ENCODE measurements around the gene PYURF. TPM values are rescaled to one million over a fixed set of nuclear protein-coding genes. Genes with fewer than 3 reads are reported as not detected.

Gene PYURF
- total and polyA plus RNA-seq, 2 of the 4 experiments (the other 2 are of a cell fraction), result 40.2 to 43.4 TPM

DNA sequence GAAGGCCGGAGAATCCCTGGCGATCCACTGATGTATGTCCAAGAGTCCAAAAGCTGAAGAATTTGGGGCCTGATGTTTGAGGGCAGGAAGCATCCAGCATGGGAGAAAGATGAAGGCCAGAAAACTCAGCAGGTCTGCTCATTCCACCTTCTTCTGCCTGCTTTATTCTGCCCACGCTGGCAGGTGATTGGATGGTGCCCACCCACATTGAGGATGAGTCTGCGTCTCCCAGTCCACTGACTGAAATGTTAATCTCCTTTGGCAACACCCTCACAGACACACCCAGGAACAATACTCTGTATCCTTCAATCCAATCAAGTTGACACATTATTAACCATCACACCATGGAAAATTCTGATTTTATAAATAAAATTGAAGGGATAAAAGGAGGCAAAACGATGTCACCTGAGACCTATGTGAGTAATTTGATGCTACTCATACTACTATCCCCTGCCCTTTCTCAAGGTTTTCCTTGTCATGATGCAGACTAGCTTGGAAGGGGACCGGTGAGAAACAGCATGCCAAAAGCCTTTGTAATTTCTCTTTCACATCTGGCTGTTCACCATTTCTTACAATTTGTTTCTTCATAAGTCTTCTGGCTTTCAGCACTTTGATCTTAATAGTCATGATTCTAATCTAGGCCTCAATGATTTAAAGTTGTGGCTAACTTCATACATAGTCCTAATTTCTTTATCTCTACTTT is 9.7 kb upstream of the PYURF start:
- H3K9ac ChIP-seq (ENCODE audit: low read depth, low read length), result no peak overlapping the region
- H4K5ac ChIP-seq (ENCODE audit: low read depth, low read length), result 0 out of 2 replicates have a peak overlapping the region, but pooled peaks have one; percentile 29
- ChIA-PET POLR2A (ENCODE audit: unreplicated experiment) (no interaction called here), CTCF (interaction anchor here (0.6 kb wide), 1 partner anchor 58 kb away, joined by 9 read pairs; no protein-coding TSS in a partner anchor)
- no peak overlapping the region for H3K4me3 ChIP-seq (ENCODE audit: insufficient read depth, low read depth, low read length)
- H3K27ac ChIP-seq (ENCODE audit: insufficient read depth, low read length), result peak overlapping the region; percentile 35; the same call in 1 of the 2 replicates
- no peak overlapping the region; the same call in 1 of the 2 replicates for H3K4me2 ChIP-seq (ENCODE audit: low read depth, low read length)
- H2AK5ac ChIP-seq (ENCODE audit: low read depth, low read length), result peak overlapping the region; percentile 91
- TF ChIP-seq SMC3 (IDR thresholded peaks at IDR 0.05; ENCODE audit: low read depth, low read length) (no peak), RAD21 (IDR thresholded peaks at IDR 0.05; ENCODE audit: low read length) (no peak), RFX5 (IDR thresholded peaks at IDR 0.05; ENCODE audit: low read depth, low read length) (no peak), MXI1 (IDR thresholded peaks at IDR 0.05; ENCODE audit: borderline replicate concordance, low read depth, low read length) (no peak), MAZ (IDR thresholded peaks at IDR 0.05; ENCODE audit: borderline replicate concordance, low read depth, low read length) (no peak), CEBPB (IDR thresholded peaks at IDR 0.05; ENCODE audit: low read depth, low read length) (0 out of 2 replicates have a peak, but pooled peaks have one; percentile 1)
- 80% methylated on average over 1 of the region's 6 CpGs; no CpG with 5 or more reads in 1 of the 2 experiments for WGBS, 2 experiments (ENCODE audit: extremely low coverage in 2 of 2, insufficient read length in 1 of 2)
- H2BK120ac ChIP-seq (ENCODE audit: low read depth, low read length), result peak overlapping the region; percentile 89
- H3K56ac ChIP-seq (ENCODE audit: extremely low read depth, insufficient read depth, low read length), result no peak overlapping the region; the same call in 1 of the 2 replicates
- H2AK9ac ChIP-seq (replicated peaks; ENCODE audit: low read depth, low read length, poor library complexity), result peak overlapping the region; percentile 91
- ATAC-seq (ENCODE audit: low read depth) (peak; percentile 36; the same call in 1 of the 2 replicates), DNase-seq (peak; percentile 85)
- H2BK20ac ChIP-seq (ENCODE audit: low read depth, low read length), result peak overlapping the region; percentile 86
- peak overlapping the region; percentile 72; the same call in 2 of the 3 replicates for H2BK15ac ChIP-seq (ENCODE audit: low read depth, low read length)
- peaks cover 3% of the 10 kb centered on the region; the same call in 1 of the 2 replicates for H4K20me1 ChIP-seq (ENCODE audit: insufficient read depth, low read length)
- no peak overlapping the region; the same call in 1 of the 2 replicates for H3K18ac ChIP-seq (ENCODE audit: low read depth, low read length)
- H3K4me1 ChIP-seq (ENCODE audit: control insufficient read depth, insufficient read depth, low read length), result peaks cover 4% of the 10 kb centered on the region
- peak overlapping the region; percentile 99 for H2BK5ac ChIP-seq (ENCODE audit: low read depth, low read length, poor library complexity, severe bottlenecking)
- H4K8ac ChIP-seq (ENCODE audit: low read depth in 2 of 2, low read length in 2 of 2), result peak overlapping the region; percentile 10 to 74; a peak in 3 of 4 replicates
- H4K91ac ChIP-seq (ENCODE audit: insufficient read depth, low read depth, low read length), result peak overlapping the region; percentile 66; the same call in 1 of the 2 replicates
- H3K4ac ChIP-seq (ENCODE audit: low read depth, low read length), result peak overlapping the region; percentile 85
- peak overlapping the region; percentile 45; the same call in 1 of the 2 replicates for H3K23ac ChIP-seq (ENCODE audit: low read depth, low read length)
- H3K27me3 ChIP-seq (ENCODE audit: control insufficient read depth, insufficient read depth, low read length), result no peaks in the 10 kb centered on the region
- intact Hi-C loops (cut with micrococcal nuclease), result loop anchor here (5.0 kb wide), 3 partner anchors 59 to 579 kb away; partner anchors contain the start of genes HERC3 and TIGD2
- in situ Hi-C loops (cut with MboI; ENCODE audit: low sequenced_read_pairs), result loop anchor here (25.0 kb wide), 1 partner anchor 279 kb away; no protein-coding TSS in a partner anchor
- H3K9me3 ChIP-seq (ENCODE audit: control insufficient read depth, insufficient read depth, low read length), result no peaks in the 10 kb centered on the region
- no TSS peak for BruUV-seq (replicated peaks)
- no peaks in the 10 kb centered on the region for H3K36me3 ChIP-seq (ENCODE audit: control insufficient read depth, insufficient read depth, low read length)
- H2AFZ ChIP-seq (replicated peaks; ENCODE audit: low read length, poor library complexity), result peak overlapping the region; percentile 77
- peak overlapping the region; percentile 60 for H3K14ac ChIP-seq (replicated peaks; ENCODE audit: low read depth, low read length)
- dilution Hi-C loops (cut with HindIII; ENCODE audit: low sequenced_read_pairs, unreplicated experiment), result no loop called here
- H3K9me1 ChIP-seq (ENCODE audit: insufficient read depth, low read length), result 0 out of 2 replicates have a peak, but pooled peaks cover 2% of the 10 kb centered on the region
- 0 out of 4 replicates have a peak, but pooled peaks cover 0 to 11% of the 10 kb centered on the region in 2 experiments for H3K79me1 ChIP-seq (ENCODE audit: low read depth in 1 of 2, low read length in 2 of 2)
